HG02884 (cell line): ENCODE data around the gene LYPD8.

Source experiments
- ATAC-seq: cut with Tn5 transposase; IDR thresholded peaks from one replicate; pipeline ENCODE4 v1.9.1; 2021; ENCODE audit warnings: mild to moderate bottlenecking, moderate library complexity; ENCODE audit not compliant: unreplicated experiment

Gene LYPD8

DNA sequence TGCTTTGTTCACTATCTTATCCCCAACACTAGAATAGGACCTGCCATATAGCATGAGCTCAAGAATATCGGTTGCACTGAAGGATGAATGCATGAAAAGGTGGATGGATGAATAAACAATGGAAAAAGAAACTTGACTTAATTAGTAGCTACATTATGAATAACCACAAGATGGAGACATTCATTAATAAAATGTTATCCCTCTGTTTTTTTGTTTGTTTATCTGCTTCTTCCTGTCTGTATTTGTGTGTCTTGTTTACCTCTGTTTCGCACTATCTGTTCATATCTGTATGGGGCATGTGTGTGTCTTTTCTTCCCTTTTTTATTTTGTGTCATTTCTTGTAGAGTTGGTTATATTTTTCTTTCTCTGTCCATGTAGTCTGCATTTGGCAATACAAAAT, 51.9 kb downstream of the LYPD8 start:
- no peak for ATAC-seq

DNA sequence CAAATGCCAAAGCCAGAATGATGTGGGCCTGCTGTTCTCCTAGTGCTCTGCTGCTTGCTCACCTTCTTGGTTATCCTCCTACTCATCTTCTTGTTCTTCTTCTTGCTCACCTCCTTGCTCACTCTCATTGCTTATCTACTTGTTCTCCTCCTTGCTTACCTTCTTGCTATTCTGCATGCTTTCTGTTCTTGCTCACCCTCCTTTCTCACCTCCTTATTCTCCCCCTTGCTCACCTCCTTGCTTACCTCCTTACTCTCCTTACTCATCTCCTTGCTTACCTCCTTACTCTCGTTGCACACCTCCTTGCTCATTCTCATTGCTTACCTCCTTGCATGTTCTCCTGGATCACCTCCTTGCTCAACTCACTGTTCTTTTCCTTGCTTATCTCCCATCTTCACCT, 52.8 kb downstream of the LYPD8 start, which contains the start of gene OR14I1:
Gene OR14I1, minus strand, starts transcription at position 53 of the 400 bp plus-strand sequence.
- ATAC-seq = no peak

DNA sequence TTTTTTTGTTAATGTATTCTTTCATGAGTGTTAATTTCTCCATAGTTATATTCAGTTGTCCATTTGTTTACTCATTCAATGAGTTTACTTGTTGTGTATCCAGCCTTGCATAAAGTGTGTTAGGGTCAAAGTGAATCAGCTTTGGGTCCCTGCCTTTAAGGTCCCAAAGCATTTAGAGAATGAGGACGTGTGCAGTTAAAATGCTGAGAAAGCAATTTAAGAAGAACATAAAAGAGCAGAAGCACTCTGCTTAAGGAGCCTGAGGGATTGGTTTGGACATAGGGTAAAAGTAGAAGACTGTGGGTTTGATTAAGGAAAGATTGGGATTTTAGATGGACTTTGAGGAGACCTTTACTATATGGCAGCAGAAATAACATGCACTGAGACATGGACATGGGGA, 56.5 kb downstream of the LYPD8 start:
- ATAC-seq = no peak

DNA sequence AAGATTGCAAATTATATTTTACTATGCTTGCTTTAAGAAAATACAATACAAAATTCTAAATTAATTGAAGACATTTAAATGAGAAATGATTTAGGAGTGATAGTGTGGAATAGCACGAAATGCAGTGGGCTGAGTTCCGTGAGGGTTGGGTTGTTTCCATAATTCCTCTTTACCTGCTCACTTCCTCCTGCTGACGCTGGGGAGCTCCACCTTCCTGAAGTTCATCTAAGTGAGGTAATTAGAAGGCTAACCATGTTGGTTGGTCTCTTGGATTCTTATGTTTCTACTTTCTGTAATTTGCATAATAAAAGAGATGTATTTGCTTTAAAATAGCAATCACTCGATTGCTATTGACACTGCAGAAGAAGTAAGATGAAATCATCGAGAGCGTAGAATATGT, 57.7 kb downstream of the LYPD8 start:
- no peak for ATAC-seq

DNA sequence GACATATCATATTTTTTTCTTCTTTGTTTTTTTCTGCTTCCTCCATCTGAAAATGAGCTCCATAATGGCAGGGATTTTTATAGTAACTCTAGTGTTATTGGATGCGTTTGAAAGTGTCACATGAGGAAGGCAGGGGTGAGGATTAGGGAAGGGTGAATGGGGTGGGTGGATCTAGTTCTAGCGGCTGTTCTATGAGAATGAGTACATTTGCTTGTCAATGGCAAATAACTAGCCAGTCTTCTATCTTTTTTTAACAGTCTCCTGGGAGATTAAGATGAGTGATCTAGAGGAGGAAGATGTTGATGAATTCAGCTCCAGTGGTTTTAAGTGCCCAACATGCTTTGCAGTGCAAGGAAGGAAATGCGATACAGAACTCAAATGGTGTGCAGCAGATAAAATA, 58.8 kb downstream of the LYPD8 start:
- no peak for ATAC-seq

DNA sequence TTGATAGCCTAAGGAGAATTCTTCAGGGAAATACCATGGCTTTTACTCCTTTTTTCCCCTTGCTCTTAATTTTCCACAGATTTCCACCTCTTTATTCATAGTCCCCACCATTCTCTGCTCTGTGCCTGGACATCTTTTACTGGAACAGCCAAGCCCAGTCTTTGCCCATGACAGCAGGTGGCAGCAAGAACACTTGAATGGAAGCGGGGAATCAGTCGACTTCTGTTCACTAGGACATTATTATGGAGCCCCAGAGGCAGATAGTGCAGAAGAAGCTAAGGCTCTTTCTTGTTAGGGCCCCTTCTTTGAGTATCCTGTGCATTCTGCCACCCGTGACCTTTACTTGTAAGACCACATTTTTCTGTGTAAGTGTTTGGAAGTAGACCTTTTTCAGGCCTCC, 59.3 kb downstream of the LYPD8 start:
- no peak for ATAC-seq

DNA sequence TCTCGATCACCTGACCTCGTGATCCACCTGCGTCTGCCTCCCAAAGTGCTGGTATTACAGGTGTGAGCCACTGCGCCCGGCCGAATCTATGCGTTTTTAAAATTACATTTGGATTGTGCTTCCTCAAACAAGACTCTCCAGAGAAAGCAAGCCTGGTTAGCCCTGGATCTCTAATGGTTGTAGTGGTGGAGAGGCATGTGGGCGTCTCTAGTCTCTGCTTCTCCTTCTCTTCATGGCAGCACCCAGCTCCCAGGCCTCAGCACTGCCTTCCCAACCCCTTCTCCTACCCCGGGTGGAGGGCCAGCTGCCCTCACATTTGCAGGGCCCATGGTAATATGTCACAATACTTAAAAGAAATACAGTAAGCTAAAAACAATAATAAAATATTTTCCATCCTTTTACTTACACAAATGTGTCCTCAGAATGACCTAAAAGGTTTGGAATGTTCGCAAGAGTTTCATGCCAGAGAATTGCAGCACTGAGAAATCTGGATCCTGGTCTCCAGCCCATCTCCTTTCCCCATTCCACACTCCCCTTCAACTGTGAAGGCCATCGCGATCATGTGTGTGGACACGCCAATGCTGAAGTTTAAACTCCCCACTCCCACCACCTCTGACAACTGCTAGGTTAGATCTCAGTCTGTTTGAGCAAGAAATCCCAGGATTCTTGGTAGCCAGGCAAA, 60.0 kb downstream of the LYPD8 start:
- ATAC-seq = no peak

DNA sequence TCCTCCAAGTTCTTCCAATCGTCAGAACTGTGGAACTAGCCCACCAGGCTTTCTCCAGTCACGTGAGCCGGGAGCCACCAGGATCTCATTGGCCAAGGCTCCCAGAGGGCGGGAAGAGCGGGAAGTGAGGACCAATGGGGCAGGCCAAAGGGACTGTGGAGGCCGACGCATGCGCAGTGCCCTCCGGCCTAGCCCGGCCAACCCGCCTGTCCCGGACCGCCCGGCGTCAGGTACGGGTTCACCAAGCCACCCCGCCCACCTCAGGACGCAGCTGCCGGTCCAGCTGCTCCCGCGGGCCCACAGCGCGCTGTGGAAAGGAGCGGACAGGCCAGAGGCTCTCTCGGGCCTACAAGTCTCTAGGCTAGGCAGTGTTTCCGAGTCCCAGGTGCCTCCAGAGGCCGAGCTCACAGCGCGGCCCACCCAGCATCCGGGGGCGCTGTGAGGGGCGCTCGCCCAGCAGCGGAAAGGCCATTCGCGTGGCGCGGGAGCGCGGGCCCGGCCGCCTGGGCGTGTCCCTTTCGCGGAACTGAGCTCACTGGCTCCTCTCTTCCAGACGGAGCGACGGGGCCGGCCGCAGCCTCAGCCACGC, 63.9 kb downstream of the LYPD8 start:
- ATAC-seq = no peak
